Non-pigmented ciliary epithelial cell (primary cell): Measurements from ENCODE around the gene GPC1.

ENCODE experiments used
- DNase-seq: peaks from one replicate; pipeline ENCODE4 v3.0.0-alpha.2; 2010; ENCODE audit warnings: low read depth

The GPC1 gene

GRCh38 chr2:240456447-240457222 is 21.2 kb downstream of the GPC1 start:
- no peak for DNase-seq

GRCh38 chr2:240457223-240458043 is 22.0 kb downstream of the GPC1 start:
- DNase-seq: no peak

GRCh38 chr2:240458044-240458899 is 22.8 kb downstream of the GPC1 start:
- no peak for DNase-seq

- no peak for DNase-seq
Observed at GRCh38 chr2:240458900-240459391, 23.5 kb downstream of the GPC1 start.

GRCh38 chr2:240459401-240460252 is 24.2 kb downstream of the GPC1 start:
- DNase-seq: no peak

- DNase-seq: no peak
Observed at GRCh38 chr2:240460253-240460711, 24.8 kb downstream of the GPC1 start.

- DNase-seq: no peak
Observed at GRCh38 chr2:240460781-240461431, 25.4 kb downstream of the GPC1 start.

- DNase-seq: no peak
Observed at GRCh38 chr2:240461471-240462072, 26.1 kb downstream of the GPC1 start.

- no peak for DNase-seq
Observed at GRCh38 chr2:240462073-240462706, 26.7 kb downstream of the GPC1 start.

GRCh38 chr2:240462707-240463273 is 27.3 kb downstream of the GPC1 start:
- no peak for DNase-seq

GRCh38 chr2:240463274-240463865 is 27.9 kb downstream of the GPC1 start:
- DNase-seq: no peak

GRCh38 chr2:240463866-240464481 is 28.5 kb downstream of the GPC1 start:
- DNase-seq: no peak

- DNase-seq: no peak
Observed at GRCh38 chr2:240464514-240465241, 29.2 kb downstream of the GPC1 start.

GRCh38 chr2:240465268-240465764 is 29.9 kb downstream of the GPC1 start:
- DNase-seq: no peak

GRCh38 chr2:240465765-240466578 is 30.5 kb downstream of the GPC1 start:
- DNase-seq: no peak

- DNase-seq: no peak
Observed at GRCh38 chr2:240466579-240467148, 31.2 kb downstream of the GPC1 start.
